Endodermal cell (in vitro differentiated cells): ENCODE results near the gene SOCS7. TPM values are rescaled to one million over a fixed set of nuclear protein-coding genes. Genes with fewer than 3 reads are reported as not detected.
A peak's percentile ranks its signal among the peaks of the same experiment; 100 is the strongest.

Experiments
- DNase-seq: peaks from one replicate; pipeline ENCODE4 v3.0.0-alpha.2; 2017
- H3K27ac ChIP-seq: 2 replicates; pipeline ENCODE4 v1.5.1; 2013; ENCODE audit warnings: mild to moderate bottlenecking, low read depth, low read length, moderate library complexity
- H3K27me3 ChIP-seq: 2 replicates; pipeline ENCODE4 v1.6.1; 2013; ENCODE audit warnings: mild to moderate bottlenecking, low read length, moderate library complexity; ENCODE audit not compliant: insufficient read depth, control insufficient read depth, poor library complexity, severe bottlenecking
- H3K36me3 ChIP-seq: 2 replicates; pipeline ENCODE4 v1.7.0; 2013; ENCODE audit warnings: mild to moderate bottlenecking, low read length, moderate library complexity; ENCODE audit not compliant: control insufficient read depth, insufficient read depth
- H3K4me1 ChIP-seq: one replicate; pipeline ENCODE4 v1.7.0; 2013; ENCODE audit warnings: low read length; ENCODE audit not compliant: control insufficient read depth, insufficient read depth
- H3K4me3 ChIP-seq: 2 replicates; pipeline ENCODE4 v1.5.1; 2013; ENCODE audit warnings: mild to moderate bottlenecking, low read length, moderate library complexity
- H3K9ac ChIP-seq: 2 replicates; pipeline ENCODE4 v1.6.1; 2013; ENCODE audit warnings: mild to moderate bottlenecking, low read length, moderate library complexity; ENCODE audit not compliant: poor library complexity, severe bottlenecking; ENCODE audit errors: extremely low read depth
- H3K9me3 ChIP-seq: 2 replicates; pipeline ENCODE4 v1.6.1; 2013; ENCODE audit warnings: mild to moderate bottlenecking, low read length, moderate library complexity; ENCODE audit not compliant: control insufficient read depth
- H3K27ac Mint-ChIP-seq: 2 replicates; pipeline ENCODE4 v1.8.0; 2020; ENCODE audit warnings: mixed read lengths
- H3K27me3 Mint-ChIP-seq: 2 replicates; pipeline ENCODE4 v1.8.0; 2021; ENCODE audit warnings: mild to moderate bottlenecking, mixed read lengths; ENCODE audit not compliant: insufficient read depth
- H3K36me3 Mint-ChIP-seq: 2 replicates; pipeline ENCODE4 v1.8.0; 2020; ENCODE audit warnings: low read depth, mixed read lengths
- H3K4me1 Mint-ChIP-seq: 2 replicates; pipeline ENCODE4 v1.8.0; 2020; ENCODE audit warnings: mixed read lengths
- H3K4me3 Mint-ChIP-seq: 2 replicates; pipeline ENCODE4 v1.8.0; 2020; ENCODE audit warnings: mild to moderate bottlenecking, moderate library complexity, mixed read lengths
- H3K9me3 Mint-ChIP-seq: 2 replicates; pipeline ENCODE4 v1.8.0; 2020; ENCODE audit warnings: mild to moderate bottlenecking, mixed read lengths
- WGBS, 2 experiments: methylation state at CpG; one replicate each; pipeline versions ENCODE4 v1.1.5 to v1.1.7; 2013; ENCODE audit warnings: missing lambda C conversion rate in 2 of 2, mixed read lengths in 1 of 2; ENCODE audit not compliant: insufficient coverage in 1 of 2, insufficient read length in 1 of 2; 5-methylcytosine and 5-hydroxymethylcytosine counted together
- total RNA-seq, 2 donors: library from RNA; stranded (reverse); fragmentation: NEBNext Ultra II Directional in 1 of 2; extraction: Animal tissue kit (Norgen Biotek cat#: 25700) in 1 of 2; gene quantifications; 2 replicates in 1 of 2; 3 replicates in 1 of 2; pipeline ENCODE4 v1.2.1, GENCODE V29; 2021
- TF ChIP-seq, protein P1 (sequence below): fragments of 200-600 bp; sonication (generic); conservative IDR thresholded peaks from 2 replicates; pipeline ENCODE4 v1.5.0; 2021; ENCODE audit warnings: antibody characterized with exemption, mild to moderate bottlenecking

SOCS7 gene
- total RNA-seq, 2 donors from 2014 or later = 24.4 to 28.1 TPM

GRCh38 chr17:38349097-38349730 lies 2.4 kb upstream of the SOCS7 start:
- WGBS, 2 experiments = 17 to 23% methylated on average over 7 to 8 of the region's 8 CpGs
- no peaks in the 10 kb centered on the region for H3K9me3 Mint-ChIP-seq
- TF ChIP-seq, protein P1, sequence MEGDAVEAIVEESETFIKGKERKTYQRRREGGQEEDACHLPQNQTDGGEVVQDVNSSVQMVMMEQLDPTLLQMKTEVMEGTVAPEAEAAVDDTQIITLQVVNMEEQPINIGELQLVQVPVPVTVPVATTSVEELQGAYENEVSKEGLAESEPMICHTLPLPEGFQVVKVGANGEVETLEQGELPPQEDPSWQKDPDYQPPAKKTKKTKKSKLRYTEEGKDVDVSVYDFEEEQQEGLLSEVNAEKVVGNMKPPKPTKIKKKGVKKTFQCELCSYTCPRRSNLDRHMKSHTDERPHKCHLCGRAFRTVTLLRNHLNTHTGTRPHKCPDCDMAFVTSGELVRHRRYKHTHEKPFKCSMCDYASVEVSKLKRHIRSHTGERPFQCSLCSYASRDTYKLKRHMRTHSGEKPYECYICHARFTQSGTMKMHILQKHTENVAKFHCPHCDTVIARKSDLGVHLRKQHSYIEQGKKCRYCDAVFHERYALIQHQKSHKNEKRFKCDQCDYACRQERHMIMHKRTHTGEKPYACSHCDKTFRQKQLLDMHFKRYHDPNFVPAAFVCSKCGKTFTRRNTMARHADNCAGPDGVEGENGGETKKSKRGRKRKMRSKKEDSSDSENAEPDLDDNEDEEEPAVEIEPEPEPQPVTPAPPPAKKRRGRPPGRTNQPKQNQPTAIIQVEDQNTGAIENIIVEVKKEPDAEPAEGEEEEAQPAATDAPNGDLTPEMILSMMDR = peak; percentile 95
- H3K27me3 Mint-ChIP-seq = no peaks in the 10 kb centered on the region
- H3K9me3 ChIP-seq = no peaks in the 10 kb centered on the region
- peaks cover 30% of the 10 kb centered on the region for H3K4me1 Mint-ChIP-seq
- H3K4me3 Mint-ChIP-seq = no peak overlapping the region
- H3K4me3 ChIP-seq = no peak overlapping the region
- no peaks in the 10 kb centered on the region for H3K36me3 ChIP-seq
- H3K27ac Mint-ChIP-seq = peak overlapping the region; percentile 90
- no peak overlapping the region for H3K9ac ChIP-seq
- H3K27me3 ChIP-seq = peaks cover 10% of the 10 kb centered on the region
- H3K4me1 ChIP-seq = peaks cover 6% of the 10 kb centered on the region
- peak; percentile 98 for DNase-seq
- H3K36me3 Mint-ChIP-seq = no peaks in the 10 kb centered on the region
- no peak overlapping the region for H3K27ac ChIP-seq

DNA sequence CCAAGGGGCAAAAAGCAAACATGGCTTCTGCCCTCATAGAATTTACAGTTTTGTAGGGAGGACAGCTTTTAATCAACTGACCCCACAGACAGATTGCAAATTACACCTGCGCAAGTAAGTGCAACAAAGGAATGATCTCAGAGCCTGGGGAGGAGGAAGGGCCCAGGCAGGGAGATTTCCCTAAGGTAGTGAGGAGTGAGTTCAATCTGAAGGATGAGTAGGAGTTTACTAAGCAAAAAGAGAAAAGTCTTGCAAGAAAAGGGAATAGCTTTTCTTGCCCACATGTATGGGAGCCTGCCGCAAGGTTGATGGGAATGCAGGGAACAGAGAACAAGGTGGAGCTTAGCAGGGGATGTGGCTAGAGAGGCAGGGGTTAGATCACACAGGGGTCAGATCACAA lies 1.6 kb upstream of the SOCS7 start:
- Histone ChIP-seq H3K4me3 (no peak overlapping the region), H3K27me3 (peaks cover 18% of the 10 kb centered on the region), H3K27ac (peak overlapping the region; percentile 29), H3K9ac (peak overlapping the region; percentile 27), H3K9me3 (no peaks in the 10 kb centered on the region), H3K36me3 (no peaks in the 10 kb centered on the region), H3K4me1 (peaks cover 6% of the 10 kb centered on the region)
- no peaks in the 10 kb centered on the region for H3K36me3 Mint-ChIP-seq
- no peak overlapping the region for H3K4me3 Mint-ChIP-seq
- no peaks in the 10 kb centered on the region for H3K9me3 Mint-ChIP-seq
- H3K27ac Mint-ChIP-seq = peak overlapping the region; percentile 90
- H3K4me1 Mint-ChIP-seq = peaks cover 39% of the 10 kb centered on the region
- TF ChIP-seq, protein P1 = no peak
- WGBS, 2 experiments = 85 to 88% methylated on average over 2 of the region's 2 CpGs
- no peaks in the 10 kb centered on the region for H3K27me3 Mint-ChIP-seq
- DNase-seq = peak; percentile 73

- Mint-ChIP-seq H3K9me3 (no peaks in the 10 kb centered on the region), H3K4me3 (peak overlapping the region; percentile 70), H3K27me3 (no peaks in the 10 kb centered on the region), H3K36me3 (no peaks in the 10 kb centered on the region), H3K27ac (no peak overlapping the region), H3K4me1 (peaks cover 46% of the 10 kb centered on the region)
- H3K27me3 ChIP-seq = peaks cover 21% of the 10 kb centered on the region
- DNase-seq = peak; percentile 88
- TF ChIP-seq, protein P1 = no peak
- peaks cover 6% of the 10 kb centered on the region for H3K4me1 ChIP-seq
- 1% methylated on average over 39 to 72 of the region's 72 CpGs for WGBS, 2 experiments
- H3K4me3 ChIP-seq = peak overlapping the region; percentile 83
- no peaks in the 10 kb centered on the region for H3K36me3 ChIP-seq
- H3K27ac ChIP-seq = no peak overlapping the region
- no peaks in the 10 kb centered on the region for H3K9me3 ChIP-seq
- H3K9ac ChIP-seq = peak overlapping the region; percentile 34
These were observed 821 bp downstream of the SOCS7 start for GRCh38 chr17:38352245-38353085.
